SK-N-SH (cell line): ENCODE measurements around the gene CORO6. TPM values are rescaled to one million over a fixed set of nuclear protein-coding genes. Genes with fewer than 3 reads are reported as not detected.

Experiments used
- CTCF ChIA-PET: fragments of 300-600, 350-600 bp; formaldehyde crosslinking; extraction: SDS; loops from one replicate; lab custom pipeline; 2021; lab: Yijun Ruan, JAX
- POLR2A ChIA-PET: fragments of 350-600 bp; sonication (Branson Sonifier 250); formaldehyde crosslinking; extraction: SDS; loops from one replicate; lab custom pipeline; 2020; ENCODE audit warnings: antibody characterized with exemption, inconsistent platforms; lab: Yijun Ruan, JAX
- DNase-seq: peaks from one replicate; pipeline ENCODE4 v3.0.0; 2012
- H2AFZ ChIP-seq: fragments of 200-600 bp; sonication (generic); 2 replicates; pipeline ENCODE4 v1.8.1; 2016; ENCODE audit warnings: antibody characterized with exemption, mild to moderate bottlenecking, low read depth
- H3F3A ChIP-seq: fragments of 200-600 bp; sonication (generic); replicated peaks from 2 replicates; pipeline ENCODE3; 2016; ENCODE audit warnings: antibody characterized with exemption, mild to moderate bottlenecking; ENCODE audit not compliant: insufficient read depth
- H3K27ac ChIP-seq, 2 experiments: fragments of 200-500 bp in 1 of 2; fragments of 200-600 bp in 1 of 2; sonication (Bioruptor generic) in 1 of 2; sonication (generic), shearing (Covaris generic) in 1 of 2; 2 replicates each; pipeline versions ENCODE4 v1.5.1 to v1.6.1; 2014 to 2016; ENCODE audit warnings: low read depth in 2 of 2, inconsistent platforms in 1 of 2, low read length in 1 of 2, mild to moderate bottlenecking in 1 of 2, mixed read lengths in 1 of 2
- H3K27me3 ChIP-seq: fragments of 200-600 bp; sonication (generic), shearing (Covaris generic); 2 replicates; pipeline ENCODE4 v1.6.1; 2016; ENCODE audit warnings: mixed run types; ENCODE audit not compliant: insufficient read depth
- H3K36me3 ChIP-seq, 2 experiments: fragments of 200-500 bp in 1 of 2; fragments of 200-600 bp in 1 of 2; sonication (Bioruptor generic) in 1 of 2; sonication (generic) in 1 of 2; replicated peaks in 1 of 2; 2 replicates each; pipeline versions ENCODE3 to v1.5.1; 2014 to 2016; ENCODE audit warnings: low read length in 1 of 2, mild to moderate bottlenecking in 1 of 2; ENCODE audit not compliant: insufficient read depth in 2 of 2, control insufficient read depth in 1 of 2
- H3K4me1 ChIP-seq, 2 experiments: fragments of 200-500 bp in 1 of 2; fragments of 200-600 bp in 1 of 2; sonication (Bioruptor generic) in 1 of 2; sonication (generic), shearing (Covaris generic) in 1 of 2; 2 replicates each; pipeline versions ENCODE4 v1.5.1 to v1.6.1; 2014 to 2016; ENCODE audit warnings: low read depth in 1 of 2, low read length in 1 of 2, mixed run types in 1 of 2; ENCODE audit not compliant: insufficient read depth in 2 of 2, control insufficient read depth in 1 of 2
- H3K4me2 ChIP-seq: fragments of 200-600 bp; sonication (generic), shearing (Covaris generic); 2 replicates; pipeline ENCODE4 v1.6.1; 2017; ENCODE audit warnings: mixed run types
- H3K4me3 ChIP-seq, 2 experiments: fragments of 200-500 bp in 1 of 2; fragments of 200-600 bp in 1 of 2; sonication (Bioruptor generic) in 1 of 2; sonication (generic), shearing (Covaris generic) in 1 of 2; 2 replicates each; pipeline versions ENCODE4 v1.5.1 to v1.8.1; 2014 to 2016; ENCODE audit warnings: low read depth in 2 of 2, inconsistent platforms in 1 of 2, low read length in 1 of 2, mild to moderate bottlenecking in 1 of 2, mixed read lengths in 1 of 2, moderate library complexity in 1 of 2
- H3K79me2 ChIP-seq: fragments of 200-600 bp; sonication (generic); 2 replicates; pipeline ENCODE4 v1.8.1; 2017; ENCODE audit warnings: mild to moderate bottlenecking; ENCODE audit not compliant: insufficient read depth
- H3K9ac ChIP-seq: fragments of 200-600 bp; sonication (generic); 2 replicates; pipeline ENCODE4 v1.6.1; 2017; ENCODE audit warnings: mixed run types
- H3K9me2 ChIP-seq: fragments of 200-600 bp; sonication (generic); 2 replicates; pipeline ENCODE4 v1.6.1; 2017; ENCODE audit warnings: mixed run types
- H3K9me3 ChIP-seq: fragments of 200-600 bp; sonication (generic); 2 replicates; pipeline ENCODE4 v1.6.1; 2017; ENCODE audit warnings: mixed run types, mild to moderate bottlenecking, moderate library complexity
- H4K20me1 ChIP-seq: fragments of 200-600 bp; sonication (generic); 2 replicates; pipeline ENCODE4 v1.6.1; 2017; ENCODE audit warnings: mild to moderate bottlenecking, mixed run types; ENCODE audit not compliant: insufficient read depth
- CHD2 ChIP-seq: fragments of 150-350 bp; IDR thresholded peaks from 2 replicates; pipeline ENCODE4 v1.6.1; 2018; ENCODE audit warnings: low read length; ENCODE audit not compliant: partially characterized antibody
- CTCF ChIP-seq: fragments of 200-600 bp; sonication (generic); IDR thresholded peaks from 2 replicates; pipeline ENCODE4 v1.6.1; 2017; ENCODE audit warnings: antibody characterized with exemption, mild to moderate bottlenecking, moderate library complexity
- FOXJ3 ChIP-seq: sonication (generic); formaldehyde crosslinking; IDR thresholded peaks from 2 replicates; pipeline ENCODE4 v1.5.1; 2020; ENCODE audit warnings: mild to moderate bottlenecking, missing genetic modification reagents
- GABPA ChIP-seq: IDR thresholded peaks from 2 replicates; pipeline ENCODE4 v1.4.0; 2012; ENCODE audit warnings: low read depth, mild to moderate bottlenecking
- MXI1 ChIP-seq: IDR thresholded peaks from 2 replicates; pipeline ENCODE4 v1.6.1; 2012; ENCODE audit warnings: mild to moderate bottlenecking, low read depth, low read length, improper control_type of control experiment
- NRF1 ChIP-seq: IDR thresholded peaks from 2 replicates; pipeline ENCODE4 v1.6.1; 2012; ENCODE audit warnings: low read depth, mild to moderate bottlenecking, low read length
- RCOR1 ChIP-seq: fragments of 150-350 bp; IDR thresholded peaks from 2 replicates; pipeline ENCODE4 v1.6.1; 2017; ENCODE audit warnings: antibody characterized with exemption, low read length
- REST ChIP-seq: IDR thresholded peaks from 2 replicates; pipeline ENCODE4 v1.6.1; 2012; ENCODE audit warnings: mild to moderate bottlenecking, low read depth, low read length, moderate library complexity
- SIN3A ChIP-seq: IDR thresholded peaks from 2 replicates; pipeline ENCODE4 v1.6.1; 2012; ENCODE audit warnings: low read depth, mild to moderate bottlenecking, low read length, moderate library complexity, borderline replicate concordance
- TCF12 ChIP-seq: IDR thresholded peaks from 2 replicates; pipeline ENCODE4 v1.4.0; 2012
- TEAD4 ChIP-seq: IDR thresholded peaks from 2 replicates; pipeline ENCODE4 v1.4.0; 2012; ENCODE audit warnings: mild to moderate bottlenecking, borderline replicate concordance; ENCODE audit not compliant: insufficient read depth
- USF1 ChIP-seq: IDR thresholded peaks from 2 replicates; pipeline ENCODE4 v1.4.0; 2012; ENCODE audit warnings: low read depth, borderline replicate concordance
- YY1 ChIP-seq: IDR thresholded peaks from 2 replicates; pipeline ENCODE4 v1.4.0; 2012; ENCODE audit warnings: low read depth, mild to moderate bottlenecking
- ZBTB33 ChIP-seq: IDR thresholded peaks from 2 replicates; pipeline ENCODE4 v1.4.0; 2012; ENCODE audit warnings: low read depth, borderline replicate concordance
- WGBS: methylation state at CpG from one replicate; pipeline ENCODE4 v1.1.6; 2017; ENCODE audit warnings: low lambda C conversion rate; 5-methylcytosine and 5-hydroxymethylcytosine counted together
- polyA plus RNA-seq, 3 experiments: library from polyadenylated mRNA; depleted of rRNA; stranded (reverse); fragments of >200 nt; gene quantifications; 2 replicates each; pipeline ENCODE4 v1.2.3, GENCODE V29; 2012

The CORO6 gene
- polyA plus RNA-seq, 1 of the 3 experiments (the other 2 are of a cell fraction): 18.4 TPM

GRCh38 chr17:29607557-29608195, 15.0 kb downstream of the CORO6 start:
- H3K27ac ChIP-seq: no peak overlapping the region; a peak in 1 of 4 replicates
- no peak overlapping the region for H3K4me2 ChIP-seq
- H2AFZ ChIP-seq: no peak overlapping the region
- peaks cover 14% of the 10 kb centered on the region; the same call in 1 of the 2 replicates for H3K79me2 ChIP-seq
- 93% methylated on average over 22 of the region's 29 CpGs for WGBS
- H3K9me2 ChIP-seq: no peaks in the 10 kb centered on the region
- no peaks in the 10 kb centered on the region for H3K27me3 ChIP-seq
- no peak overlapping the region for H3K4me3 ChIP-seq
- ChIA-PET POLR2A (no interaction called here), CTCF (interaction anchor here (0.6 to 3.4 kb wide), 7 partner anchors 10 to 497 kb away, joined by 3 to 17 read pairs (median 4); partner anchors contain the start of gene ANKRD13B)
- peak; percentile 20 for DNase-seq
- H4K20me1 ChIP-seq: no peaks in the 10 kb centered on the region
- H3K36me3 ChIP-seq: peaks cover 0 to 18% of the 10 kb centered on the region in 2 experiments
- TF ChIP-seq CHD2 (no peak), USF1 (no peak), TCF12 (no peak), ZBTB33 (no peak), SIN3A (no peak), GABPA (no peak), MXI1 (no peak), NRF1 (no peak), YY1 (no peak), RCOR1 (no peak), FOXJ3 (CRISPR knock-in tag) (no peak), TEAD4 (no peak), REST (no peak), CTCF (no peak)
- H3K9ac ChIP-seq: no peak overlapping the region
- H3F3A ChIP-seq: no peaks in the 10 kb centered on the region
- no peaks in the 10 kb centered on the region for H3K9me3 ChIP-seq
- H3K4me1 ChIP-seq: no peaks in the 10 kb centered on the region
